Activated CD8-positive, alpha-beta T cell treated with anti-CD3 and anti-CD28 coated beads, Interleukin-2, amount 10 ng/mL, durations not matched to agents 7 days and 5 days (primary cell): ENCODE data around the gene SLC25A26. TPM values are rescaled to one million over a fixed set of nuclear protein-coding genes. Genes with fewer than 3 reads are reported as not detected.
A peak's percentile ranks its signal among the peaks of the same experiment; 100 is the strongest.
"Not testable (repeated sequence)": the region's sequence is repeated elsewhere in the genome, so short reads cannot be mapped to it uniquely, and the experiment has no call there.

ENCODE experiments used
- ATAC-seq: fragments of 150-1000 bp; cut with Tn5 transposase; one replicate; pipeline ENCODE4 v1.10.0; 2021; ENCODE audit warnings: moderate library complexity
- CTCF ChIA-PET: fragments of 350-600 bp; sonication (Branson Sonifier 250); formaldehyde crosslinking; loops from one replicate; lab custom pipeline; 2021; ENCODE audit warnings: antibody characterized with exemption; lab: Charles Lee
- POLR2A ChIA-PET: fragments of 350-600 bp; sonication (Branson Sonifier 250); formaldehyde crosslinking; loops from one replicate; lab custom pipeline; 2021; ENCODE audit warnings: antibody characterized with exemption; lab: Charles Lee
- DNase-seq: peaks from one replicate; pipeline ENCODE4 v3.0.0-alpha.2; 2020
- H3K27ac Mint-ChIP-seq: one replicate; pipeline ENCODE4 v1.8.0; 2021; ENCODE audit warnings: mild to moderate bottlenecking, mixed read lengths
- H3K27me3 Mint-ChIP-seq: one replicate; pipeline ENCODE4 v1.8.0; 2021; ENCODE audit warnings: low read depth, mixed read lengths
- H3K36me3 Mint-ChIP-seq: one replicate; pipeline ENCODE4 v1.8.0; 2021; ENCODE audit warnings: low read depth, mixed read lengths
- H3K4me1 Mint-ChIP-seq: one replicate; pipeline ENCODE4 v1.8.0; 2021; ENCODE audit warnings: low read depth, mixed read lengths
- H3K4me3 Mint-ChIP-seq: one replicate; pipeline ENCODE4 v1.8.0; 2021; ENCODE audit warnings: mild to moderate bottlenecking, mixed read lengths
- H3K9me3 Mint-ChIP-seq: one replicate; pipeline ENCODE4 v1.8.0; 2022; ENCODE audit warnings: mixed read lengths; ENCODE audit not compliant: insufficient read depth
- total RNA-seq, 2 experiments: library from RNA; stranded (reverse); gene quantifications; one replicate each; pipeline ENCODE4 v1.2.3, GENCODE V29; 2021

The SLC25A26 gene
- total RNA-seq, 2 experiments from 2014 or later: 14.2 to 14.3 TPM

- CTCF ChIA-PET: no interaction called here
- H3K4me3 Mint-ChIP-seq: no peak overlapping the region
Observed at GRCh38 chr3:66200147-66200546, 20.7 kb upstream of the SLC25A26 start.

GRCh38 chr3:66200786-66201185 is 20.0 kb upstream of the SLC25A26 start:
- ChIA-PET CTCF (no interaction called here), POLR2A (no interaction called here)
- H3K27me3 Mint-ChIP-seq: peaks cover 8% of the 10 kb centered on the region

More at GRCh38 chr3:66200147-66200546, 20.7 kb upstream of the SLC25A26 start:
- ATAC-seq (no peak), DNase-seq (no peak)
- Mint-ChIP-seq H3K9me3 (no peaks in the 10 kb centered on the region), H3K27me3 (peaks cover 12% of the 10 kb centered on the region), H3K27ac (no peak overlapping the region), H3K36me3 (no peaks in the 10 kb centered on the region), H3K4me1 (no peaks in the 10 kb centered on the region)
- POLR2A ChIA-PET: no interaction called here

DNA sequence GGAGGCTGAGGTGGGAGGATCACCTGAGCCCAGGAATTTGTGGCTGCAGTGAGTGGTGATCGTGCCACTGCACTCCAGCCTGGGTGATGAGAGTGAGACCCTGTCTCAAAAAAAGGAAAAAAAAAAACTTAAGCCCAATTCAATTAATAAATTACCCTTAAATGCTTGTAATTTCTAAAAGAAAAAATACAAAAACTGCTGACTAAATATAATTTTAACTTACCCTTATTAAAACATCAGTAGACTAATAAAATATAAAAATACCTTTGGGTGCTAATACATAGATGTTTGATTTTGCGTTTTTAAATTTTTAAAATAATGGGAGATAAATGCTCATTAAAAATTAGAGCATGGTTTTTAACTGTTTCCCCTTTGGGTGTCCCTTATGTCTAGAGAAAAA is 17.5 kb upstream of the SLC25A26 start:
- Mint-ChIP-seq H3K9me3 (no peaks in the 10 kb centered on the region), H3K4me1 (no peaks in the 10 kb centered on the region), H3K4me3 (no peak overlapping the region), H3K27ac (no peak overlapping the region), H3K36me3 (no peaks in the 10 kb centered on the region), H3K27me3 (peaks cover 2% of the 10 kb centered on the region)
- CTCF ChIA-PET: no interaction called here
- ATAC-seq: no peak
- no peak for DNase-seq
- POLR2A ChIA-PET: no interaction called here

More at GRCh38 chr3:66200786-66201185, 20.0 kb upstream of the SLC25A26 start:
- DNase-seq (no peak), ATAC-seq (no peak)
- H3K9me3 Mint-ChIP-seq: no peaks in the 10 kb centered on the region
- no peak overlapping the region for H3K4me3 Mint-ChIP-seq
- H3K27ac Mint-ChIP-seq: no peak overlapping the region
- no peaks in the 10 kb centered on the region for H3K36me3 Mint-ChIP-seq
- no peaks in the 10 kb centered on the region for H3K4me1 Mint-ChIP-seq

DNA sequence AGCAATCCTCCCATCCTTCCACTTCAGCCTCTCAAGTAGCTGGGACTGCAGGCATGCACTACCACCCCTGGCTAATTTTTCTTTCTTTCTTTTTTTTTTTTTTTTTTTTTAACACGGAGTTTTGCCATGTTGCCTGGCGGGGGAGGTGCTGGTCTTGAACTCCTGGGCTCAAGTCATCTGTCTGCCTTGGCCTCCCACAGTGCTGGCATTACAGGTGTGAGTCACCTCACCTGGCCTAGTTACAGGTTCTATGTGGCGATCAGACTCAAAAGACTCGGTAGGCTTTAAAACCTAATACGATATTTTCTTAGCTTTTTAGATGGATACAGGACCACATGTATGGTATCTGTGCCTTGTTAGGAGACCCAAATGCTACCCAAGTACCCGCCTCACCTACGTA is 14.0 kb upstream of the SLC25A26 start:
- ATAC-seq (no peak), DNase-seq (no peak)
- H3K9me3 Mint-ChIP-seq: no peaks in the 10 kb centered on the region
- H3K36me3 Mint-ChIP-seq: no peaks in the 10 kb centered on the region
- ChIA-PET CTCF (no interaction called here), POLR2A (no interaction called here)
- H3K27ac Mint-ChIP-seq: no peak overlapping the region
- H3K27me3 Mint-ChIP-seq: no peaks in the 10 kb centered on the region
- no peak overlapping the region for H3K4me3 Mint-ChIP-seq
- no peaks in the 10 kb centered on the region for H3K4me1 Mint-ChIP-seq

DNA sequence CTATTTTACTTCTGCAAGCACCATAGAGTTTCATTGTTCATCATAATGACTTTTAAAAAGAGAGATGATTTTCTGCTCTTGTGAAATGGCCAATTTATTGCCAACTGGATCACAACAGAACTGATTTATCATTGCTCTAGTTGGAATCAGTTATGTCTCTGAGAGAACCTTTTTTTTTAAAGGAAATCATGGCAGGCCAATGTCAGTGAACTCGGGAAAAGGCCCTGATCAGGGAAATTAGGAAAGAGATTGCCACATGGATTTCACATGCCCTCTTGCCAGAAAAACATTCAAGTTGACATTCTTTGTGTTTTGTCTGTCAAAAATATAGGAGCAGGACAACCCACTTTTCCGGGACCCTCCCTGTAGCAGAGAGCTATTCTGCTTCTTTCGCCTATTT is 12.6 kb upstream of the SLC25A26 start:
- Mint-ChIP-seq H3K4me1 (no peaks in the 10 kb centered on the region), H3K27ac (no peak overlapping the region), H3K36me3 (no peaks in the 10 kb centered on the region), H3K4me3 (no peak overlapping the region), H3K9me3 (no peaks in the 10 kb centered on the region), H3K27me3 (no peaks in the 10 kb centered on the region)
- ATAC-seq (no peak), DNase-seq (no peak)
- POLR2A ChIA-PET: no interaction called here
- CTCF ChIA-PET: no interaction called here

- ChIA-PET POLR2A (no interaction called here), CTCF (no interaction called here)
- H3K9me3 Mint-ChIP-seq: no peaks in the 10 kb centered on the region
- DNase-seq (no peak), ATAC-seq (no peak)
- H3K27me3 Mint-ChIP-seq: no peaks in the 10 kb centered on the region
- H3K36me3 Mint-ChIP-seq: no peaks in the 10 kb centered on the region
- no peaks in the 10 kb centered on the region for H3K4me1 Mint-ChIP-seq
- no peak overlapping the region for H3K4me3 Mint-ChIP-seq
- H3K27ac Mint-ChIP-seq: no peak overlapping the region
Observed at GRCh38 chr3:66210687-66211295, 10.0 kb upstream of the SLC25A26 start.

- H3K4me1 Mint-ChIP-seq: no peaks in the 10 kb centered on the region
- POLR2A ChIA-PET: no interaction called here
- H3K9me3 Mint-ChIP-seq: no peaks in the 10 kb centered on the region
- H3K4me3 Mint-ChIP-seq: no peak overlapping the region
- ATAC-seq: no peak
- no peaks in the 10 kb centered on the region for H3K36me3 Mint-ChIP-seq
- DNase-seq: no peak
- H3K27me3 Mint-ChIP-seq: no peaks in the 10 kb centered on the region
- no peak overlapping the region for H3K27ac Mint-ChIP-seq
- CTCF ChIA-PET: no interaction called here
Observed at GRCh38 chr3:66211779-66212178, 9.0 kb upstream of the SLC25A26 start.

DNA sequence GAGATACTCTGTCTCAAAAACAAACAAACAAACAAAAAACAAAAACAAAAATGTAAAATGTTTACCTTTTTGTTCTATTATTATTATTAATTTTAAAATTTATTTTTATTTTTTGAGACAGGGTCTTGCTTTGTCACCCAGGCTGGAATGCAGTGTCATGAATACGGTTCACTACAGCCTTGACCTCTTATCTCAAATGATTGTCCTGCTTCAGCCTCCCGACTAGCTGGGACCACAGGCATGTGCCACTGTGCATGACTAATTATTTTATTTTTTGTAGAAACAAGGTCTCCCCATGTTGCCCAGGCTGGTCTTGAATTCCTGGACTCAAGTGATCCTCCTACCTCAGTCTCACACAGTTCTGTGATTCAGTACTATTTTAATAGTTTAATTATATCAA is 5.7 kb upstream of the SLC25A26 start:
- Mint-ChIP-seq H3K27me3 (no peaks in the 10 kb centered on the region), H3K27ac (no peak overlapping the region), H3K36me3 (no peaks in the 10 kb centered on the region), H3K4me3 (no peak overlapping the region), H3K9me3 (no peaks in the 10 kb centered on the region), H3K4me1 (peaks cover 3% of the 10 kb centered on the region)
- ATAC-seq: no peak
- ChIA-PET CTCF (no interaction called here), POLR2A (no interaction called here)
- DNase-seq: no peak

- no peaks in the 10 kb centered on the region for H3K9me3 Mint-ChIP-seq
- peaks cover 18% of the 10 kb centered on the region for H3K36me3 Mint-ChIP-seq
- CTCF ChIA-PET: no interaction called here
- H3K27ac Mint-ChIP-seq: no peak overlapping the region
- H3K27me3 Mint-ChIP-seq: no peaks in the 10 kb centered on the region
- ATAC-seq (no peak), DNase-seq (no peak)
- peaks cover 33% of the 10 kb centered on the region for H3K4me1 Mint-ChIP-seq
- POLR2A ChIA-PET: interaction anchor here (1.5 kb wide), 1 partner anchor 174 kb away, joined by 3 read pairs; no protein-coding TSS in a partner anchor
- peak overlapping the region; percentile 94 for H3K4me3 Mint-ChIP-seq
Observed at GRCh38 chr3:66220066-66220465, 735 bp upstream of the SLC25A26 start.

DNA sequence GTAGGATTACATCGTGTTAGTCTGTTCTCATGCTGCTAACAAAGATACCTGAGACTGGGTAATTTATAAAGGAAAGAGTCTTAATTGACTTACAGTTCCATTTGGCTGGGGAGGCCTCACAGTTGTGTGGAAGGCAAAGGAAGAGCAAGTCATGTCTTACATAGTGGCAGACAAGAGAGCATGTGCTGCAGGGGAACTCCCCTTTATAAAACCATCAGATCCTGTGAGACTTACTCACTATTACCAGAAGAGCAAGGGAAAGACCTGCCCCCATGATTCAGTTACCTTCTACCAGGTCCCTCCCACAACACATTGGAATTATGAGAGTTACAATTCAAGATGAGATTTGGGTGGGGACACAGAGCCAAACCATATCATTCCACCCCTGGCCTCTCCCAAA is 3.4 kb downstream of the SLC25A26 start:
- DNase-seq (no peak), ATAC-seq (no peak)
- Mint-ChIP-seq H3K36me3 (peaks cover 26% of the 10 kb centered on the region), H3K27ac (no peak overlapping the region), H3K4me3 (no peak overlapping the region), H3K9me3 (no peaks in the 10 kb centered on the region), H3K27me3 (no peaks in the 10 kb centered on the region), H3K4me1 (peaks cover 35% of the 10 kb centered on the region)
- CTCF ChIA-PET: no interaction called here
- POLR2A ChIA-PET: no interaction called here

DNA sequence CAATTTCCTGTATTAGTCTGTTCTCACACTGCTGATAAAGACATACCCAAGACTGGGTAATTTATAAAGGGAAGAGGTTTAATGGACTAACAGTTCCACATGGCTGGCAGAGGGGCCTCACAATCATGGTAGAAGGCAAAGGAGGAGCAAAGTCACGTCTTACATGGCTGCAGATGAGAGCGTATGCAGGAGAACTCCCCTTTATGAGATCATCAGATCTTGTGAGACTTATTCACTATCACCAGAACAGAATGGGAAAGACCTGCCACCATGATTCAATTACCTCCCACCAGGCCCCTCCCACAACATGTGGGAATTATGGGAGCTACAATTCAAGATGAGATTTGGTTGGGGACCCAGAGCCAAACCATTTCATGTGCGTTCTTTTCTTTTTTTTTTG is 5.3 kb downstream of the SLC25A26 start:
- DNase-seq, POLR2A ChIA-PET, H3K27me3 Mint-ChIP-seq, H3K9me3 Mint-ChIP-seq, CTCF ChIA-PET, H3K27ac Mint-ChIP-seq, ATAC-seq, H3K4me3 Mint-ChIP-seq: not testable (repeated sequence)
- Mint-ChIP-seq H3K4me1 (peaks cover 28% of the 10 kb centered on the region), H3K36me3 (peaks cover 33% of the 10 kb centered on the region)

DNA sequence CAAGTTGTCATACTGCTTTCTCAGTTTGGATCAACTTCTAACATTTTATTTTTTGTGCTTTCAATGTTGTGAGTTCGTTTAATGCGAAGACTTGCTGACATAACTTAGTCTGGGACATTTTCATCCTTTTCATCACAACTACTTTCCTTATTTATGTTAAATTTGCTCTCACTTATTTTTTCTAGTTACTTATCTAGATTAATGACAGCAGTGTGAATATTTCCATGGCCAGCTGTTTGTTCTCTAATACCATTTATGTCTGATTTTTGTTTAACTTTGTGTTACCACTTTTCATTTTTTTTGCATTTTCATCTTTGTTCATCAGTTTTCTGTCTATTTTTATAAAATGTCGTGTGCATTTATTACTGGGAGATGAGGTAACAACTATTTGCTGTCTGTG is 6.2 kb downstream of the SLC25A26 start:
- POLR2A ChIA-PET: no interaction called here

DNA sequence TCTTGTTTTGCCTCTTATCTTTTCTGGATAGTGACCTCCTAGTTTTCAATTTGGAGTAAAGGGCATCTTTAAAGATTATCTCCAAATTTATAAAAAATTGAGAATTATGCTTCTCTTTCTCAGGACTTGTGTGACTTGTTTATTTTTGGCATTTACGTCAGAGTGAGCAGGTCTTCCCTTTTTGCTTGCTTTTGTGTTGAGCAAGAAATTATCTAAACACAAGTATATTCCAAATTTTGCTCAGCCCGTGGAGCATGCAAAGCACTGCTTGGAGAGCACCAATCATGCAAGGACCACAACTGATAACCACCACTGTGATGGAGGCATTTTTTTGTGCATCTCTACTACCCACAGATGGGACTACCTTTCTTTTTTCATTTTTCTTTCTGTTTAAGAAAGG is 7.1 kb downstream of the SLC25A26 start:
- Mint-ChIP-seq H3K4me3 (no peak overlapping the region), H3K27ac (no peak overlapping the region), H3K9me3 (no peaks in the 10 kb centered on the region), H3K4me1 (peaks cover 13% of the 10 kb centered on the region), H3K27me3 (no peaks in the 10 kb centered on the region), H3K36me3 (peaks cover 35% of the 10 kb centered on the region)
- no peak for ATAC-seq
- POLR2A ChIA-PET: no interaction called here
- CTCF ChIA-PET: no interaction called here
- DNase-seq: no peak

More for the DNA sequence above, 6.2 kb downstream of the SLC25A26 start:
- no peaks in the 10 kb centered on the region for H3K27me3 Mint-ChIP-seq
- no peaks in the 10 kb centered on the region for H3K9me3 Mint-ChIP-seq
- no peak overlapping the region for H3K27ac Mint-ChIP-seq
- DNase-seq: no peak
- H3K4me3 Mint-ChIP-seq: no peak overlapping the region
- ATAC-seq: no peak
- CTCF ChIA-PET: no interaction called here
- peaks cover 30% of the 10 kb centered on the region for H3K36me3 Mint-ChIP-seq
- H3K4me1 Mint-ChIP-seq: peaks cover 19% of the 10 kb centered on the region
